ENCODE measurements around the gene HPCAL4.

The HPCAL4 gene

DNA sequence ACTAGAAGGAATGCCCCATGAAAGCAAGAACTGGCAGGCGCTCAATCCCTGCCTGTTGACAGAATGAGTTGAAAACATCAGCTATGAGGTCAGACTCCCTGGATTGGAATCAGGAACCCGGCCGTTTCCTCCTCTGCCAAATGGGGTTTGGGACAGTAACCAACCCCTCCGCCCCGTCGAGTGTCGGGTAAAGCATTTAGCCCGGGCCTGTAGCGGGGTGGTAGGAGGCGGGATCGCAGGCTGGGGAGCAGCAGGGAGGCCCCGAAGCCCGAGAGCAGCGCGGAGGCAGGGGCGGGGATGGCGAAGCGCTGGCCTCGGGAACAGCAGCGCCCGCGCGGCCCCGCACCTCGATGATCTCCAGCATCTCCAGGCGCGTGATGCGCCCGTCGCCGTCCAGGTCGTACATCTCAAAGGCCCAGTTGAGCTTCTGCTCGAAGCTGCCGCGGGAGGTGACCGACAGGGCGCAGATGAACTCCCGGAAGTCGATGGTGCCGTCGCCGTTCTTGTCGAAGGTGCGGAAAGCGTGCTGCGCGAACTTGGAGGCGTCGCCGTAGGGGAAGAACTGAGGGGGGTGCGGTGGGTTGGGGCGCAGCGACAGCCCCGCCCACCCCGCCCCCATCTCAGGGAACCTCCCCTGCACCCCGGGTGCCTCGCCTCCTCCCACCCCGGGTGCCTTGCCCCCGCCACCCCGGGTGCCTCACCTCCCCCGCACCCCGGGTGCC is 7.5 kb downstream of the HPCAL4 start:
- TF ChIP-seq EZH2 (IDR thresholded peaks at IDR 0.05; ENCODE audit: borderline replicate concordance, low read depth, low read length, severe bottlenecking) (no peak), CTCF (IDR thresholded peaks at IDR 0.05; ENCODE audit: borderline replicate concordance, extremely low read depth, low read length, poor library complexity, severe bottlenecking) (no peak)

DNA sequence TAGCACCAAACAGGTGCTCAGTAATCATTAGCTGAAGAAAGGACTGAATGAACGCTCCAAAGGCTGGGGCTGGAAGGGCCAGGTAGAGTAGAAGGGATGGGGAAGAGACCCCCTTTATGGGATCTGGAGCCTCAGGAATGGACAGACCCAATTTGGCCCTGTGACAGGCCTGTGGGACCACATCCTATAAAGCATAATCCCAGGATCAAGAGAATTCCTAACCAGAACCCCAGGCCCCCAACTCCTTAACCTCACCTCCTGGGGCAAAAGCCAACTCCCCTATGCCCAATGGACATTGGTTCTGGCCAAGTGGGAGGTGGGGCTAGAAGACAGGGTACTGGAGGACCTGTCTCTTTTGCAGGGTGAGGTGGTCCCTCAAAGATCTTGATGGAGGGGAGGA is 9.2 kb downstream of the HPCAL4 start:
- TF ChIP-seq EZH2 (IDR thresholded peaks at IDR 0.05; ENCODE audit: borderline replicate concordance, low read depth, low read length, severe bottlenecking) (no peak), CTCF (IDR thresholded peaks at IDR 0.05; ENCODE audit: borderline replicate concordance, extremely low read depth, low read length, poor library complexity, severe bottlenecking) (no peak)
- Histone ChIP-seq H3K9me3 (ENCODE audit: insufficient read depth, low read length, severe bottlenecking) (no peaks in the 10 kb centered on the region), H3K36me3 (ENCODE audit: insufficient read depth, low read length) (no peaks in the 10 kb centered on the region), H2AFZ (ENCODE audit: low read depth, low read length) (no peak overlapping the region), H3K79me2 (ENCODE audit: insufficient read depth, low read length) (no peaks in the 10 kb centered on the region), H3K4me2 (ENCODE audit: insufficient read depth, low read length) (no peak overlapping the region), H3K4me1 (ENCODE audit: insufficient read depth, low read length) (no peaks in the 10 kb centered on the region), H3K4me3 (ENCODE audit: low read depth in 1 of 2, low read length in 2 of 2) (no peak overlapping the region), H3K27ac (ENCODE audit: low read length) (no peak overlapping the region), H3K27me3 (ENCODE audit: insufficient read depth, low read length, poor library complexity) (peaks cover 25% of the 10 kb centered on the region), H4K20me1 (ENCODE audit: insufficient read depth, low read length) (0 out of 2 replicates have a peak, but pooled peaks cover 9% of the 10 kb centered on the region), H3K9ac (ENCODE audit: low read depth, low read length) (no peak overlapping the region)
- no peak for DNase-seq
- ATAC-seq (ENCODE audit: insufficient read depth, low read depth), result no peak

More for the DNA sequence above, 7.5 kb downstream of the HPCAL4 start:
- Histone ChIP-seq H3K4me3 (ENCODE audit: low read depth in 1 of 2, low read length in 2 of 2) (no peak overlapping the region), H3K9ac (ENCODE audit: low read depth, low read length) (no peak overlapping the region), H2AFZ (ENCODE audit: low read depth, low read length) (no peak overlapping the region), H3K4me2 (ENCODE audit: insufficient read depth, low read length) (no peak overlapping the region), H3K27ac (ENCODE audit: low read length) (no peak overlapping the region), H4K20me1 (ENCODE audit: insufficient read depth, low read length) (0 out of 2 replicates have a peak, but pooled peaks cover 9% of the 10 kb centered on the region), H3K27me3 (ENCODE audit: insufficient read depth, low read length, poor library complexity) (peaks cover 39% of the 10 kb centered on the region), H3K36me3 (ENCODE audit: insufficient read depth, low read length) (no peaks in the 10 kb centered on the region), H3K79me2 (ENCODE audit: insufficient read depth, low read length) (no peaks in the 10 kb centered on the region), H3K4me1 (ENCODE audit: insufficient read depth, low read length) (no peaks in the 10 kb centered on the region), H3K9me3 (ENCODE audit: insufficient read depth, low read length, severe bottlenecking) (no peaks in the 10 kb centered on the region)
- no peak for DNase-seq
- ATAC-seq (ENCODE audit: insufficient read depth, low read depth), result no peak

GRCh38 chr1:39681294-39681693 is 9.9 kb downstream of the HPCAL4 start:
- Histone ChIP-seq H3K9me3 (ENCODE audit: insufficient read depth, low read length, severe bottlenecking) (no peaks in the 10 kb centered on the region), H4K20me1 (ENCODE audit: insufficient read depth, low read length) (0 out of 2 replicates have a peak, but pooled peaks cover 4% of the 10 kb centered on the region), H3K36me3 (ENCODE audit: insufficient read depth, low read length) (no peaks in the 10 kb centered on the region), H3K4me3 (ENCODE audit: low read depth in 1 of 2, low read length in 2 of 2) (no peak overlapping the region), H3K79me2 (ENCODE audit: insufficient read depth, low read length) (no peaks in the 10 kb centered on the region), H3K9ac (ENCODE audit: low read depth, low read length) (no peak overlapping the region), H2AFZ (ENCODE audit: low read depth, low read length) (no peak overlapping the region), H3K4me1 (ENCODE audit: insufficient read depth, low read length) (no peaks in the 10 kb centered on the region), H3K27ac (ENCODE audit: low read length) (no peak overlapping the region), H3K4me2 (ENCODE audit: insufficient read depth, low read length) (no peak overlapping the region), H3K27me3 (ENCODE audit: insufficient read depth, low read length, poor library complexity) (peaks cover 18% of the 10 kb centered on the region)
- no peak for ATAC-seq (ENCODE audit: insufficient read depth, low read depth)
- TF ChIP-seq EZH2 (IDR thresholded peaks at IDR 0.05; ENCODE audit: borderline replicate concordance, low read depth, low read length, severe bottlenecking), result no peak
- no peak for TF ChIP-seq CTCF (IDR thresholded peaks at IDR 0.05; ENCODE audit: borderline replicate concordance, extremely low read depth, low read length, poor library complexity, severe bottlenecking)
- no peak for DNase-seq
